NCI-H128 (cell line): Measurements from ENCODE around the gene TMEM184A.
"Not testable (repeated sequence)": the region's sequence is repeated elsewhere in the genome, so short reads cannot be mapped to it uniquely, and the experiment has no call there.

Experiments used
- DNase-seq: peaks from one replicate; lab custom pipeline; 2025; ENCODE audit not compliant: unreplicated experiment; lab: John Stamatoyannopoulos, UW

Gene TMEM184A

DNA sequence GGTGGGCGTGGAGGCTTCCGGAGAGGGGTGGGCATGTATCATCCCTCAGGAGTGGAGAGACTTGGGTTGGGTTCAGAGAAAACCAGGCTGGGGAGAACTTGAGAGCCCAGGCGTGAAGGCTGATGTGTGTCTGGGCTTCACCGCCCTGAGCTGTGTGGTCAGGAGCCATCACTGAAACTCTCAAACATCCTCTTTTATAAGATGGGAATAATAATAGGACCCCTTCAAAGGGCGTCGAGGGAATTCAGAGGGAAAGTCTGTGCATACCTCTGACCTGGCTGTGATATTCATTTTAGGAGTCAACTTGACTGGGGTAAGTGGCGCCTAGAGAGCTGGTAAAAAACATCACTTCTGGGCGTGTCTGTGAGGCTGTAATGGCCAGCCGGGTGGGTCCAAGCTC is 34.9 kb upstream of the TMEM184A start:
- DNase-seq, result no peak

- no peak for DNase-seq
Measured at GRCh38 chr7:1590476-1590875, 34.5 kb upstream of the TMEM184A start.

- no peak for DNase-seq
Measured at GRCh38 chr7:1588978-1589377, 33.0 kb upstream of the TMEM184A start.

GRCh38 chr7:1587738-1588137 is 31.7 kb upstream of the TMEM184A start:
- DNase-seq, result no peak

DNA sequence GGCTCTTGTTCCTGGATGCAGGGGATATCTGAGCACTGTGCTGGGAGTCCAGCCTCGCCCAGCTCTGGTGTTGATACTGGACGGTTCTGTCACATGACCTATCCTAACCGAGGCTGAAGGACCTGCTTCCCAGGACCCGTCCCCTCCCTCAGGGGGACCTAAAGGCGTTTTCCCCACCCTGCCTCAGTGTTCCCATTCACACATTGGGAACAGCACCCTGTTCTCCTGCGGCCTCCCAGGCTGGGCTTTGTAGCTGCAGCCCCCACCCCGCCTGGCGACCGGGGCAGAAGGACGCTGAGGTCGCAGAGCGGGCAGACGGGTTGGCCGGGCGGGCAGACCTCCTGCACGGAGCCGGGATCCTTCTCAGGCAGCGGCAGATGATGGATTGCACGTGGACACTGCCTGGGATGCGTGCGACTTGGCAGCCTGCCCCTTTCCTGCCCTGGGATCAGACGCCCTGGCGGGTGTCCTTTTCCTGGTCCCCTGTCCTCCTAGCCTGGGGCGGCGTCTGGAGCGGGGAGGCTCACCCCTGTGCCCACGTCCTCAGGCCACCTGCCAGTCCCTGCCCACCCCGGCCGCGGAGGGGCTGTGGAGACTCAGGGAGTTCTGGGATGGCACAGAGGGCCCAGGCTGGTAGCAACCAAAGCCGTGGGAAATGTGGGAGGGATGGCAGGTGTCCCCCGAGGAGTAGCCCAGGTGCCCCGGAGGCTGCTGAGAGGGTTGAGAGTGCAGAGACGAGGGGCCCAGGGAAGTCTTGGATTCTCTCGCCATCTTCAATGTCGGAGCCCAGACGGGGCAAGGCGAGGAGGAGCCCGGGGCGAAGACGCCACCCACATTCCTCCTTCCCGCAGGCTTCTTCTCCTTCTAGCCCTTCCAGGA is 31.1 kb upstream of the TMEM184A start:
- no peak for DNase-seq

DNA sequence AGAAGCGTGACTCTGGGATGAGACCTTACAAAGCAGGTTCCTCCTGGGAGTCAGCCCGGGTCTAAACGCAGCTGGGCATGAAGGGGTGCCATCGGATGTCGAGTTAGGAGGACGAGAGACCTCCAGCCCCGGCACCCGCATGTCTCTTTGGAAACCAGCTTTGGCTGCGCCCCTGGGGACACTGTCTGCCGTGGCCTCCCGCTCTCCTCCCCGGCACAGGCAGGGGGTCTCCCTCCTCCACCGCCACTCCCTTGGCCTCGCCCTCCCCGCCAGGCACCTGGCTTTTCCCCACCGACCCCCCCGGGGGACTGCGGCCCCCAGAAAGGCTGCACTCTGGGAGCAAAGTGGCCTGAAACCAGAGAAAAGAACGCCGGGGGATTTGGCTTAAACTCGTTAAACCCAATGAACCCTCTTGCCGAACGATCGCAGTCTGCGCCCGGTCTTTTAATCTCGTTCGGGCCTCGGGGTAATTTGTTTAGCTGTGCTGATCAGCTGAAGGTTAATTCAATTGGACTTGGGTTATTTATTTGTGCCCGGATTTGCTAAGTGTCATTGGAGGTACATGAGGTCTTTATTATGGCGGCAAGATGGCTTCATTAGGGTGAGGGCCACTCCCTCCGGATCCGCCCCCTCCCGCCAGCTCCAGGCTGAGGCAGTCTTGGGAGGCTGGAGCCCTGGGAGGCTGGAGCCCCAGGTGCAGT is 30.3 kb upstream of the TMEM184A start:
- no peak for DNase-seq

GRCh38 chr7:1585142-1585981 is 29.4 kb upstream of the TMEM184A start:
- DNase-seq, result no peak

DNA sequence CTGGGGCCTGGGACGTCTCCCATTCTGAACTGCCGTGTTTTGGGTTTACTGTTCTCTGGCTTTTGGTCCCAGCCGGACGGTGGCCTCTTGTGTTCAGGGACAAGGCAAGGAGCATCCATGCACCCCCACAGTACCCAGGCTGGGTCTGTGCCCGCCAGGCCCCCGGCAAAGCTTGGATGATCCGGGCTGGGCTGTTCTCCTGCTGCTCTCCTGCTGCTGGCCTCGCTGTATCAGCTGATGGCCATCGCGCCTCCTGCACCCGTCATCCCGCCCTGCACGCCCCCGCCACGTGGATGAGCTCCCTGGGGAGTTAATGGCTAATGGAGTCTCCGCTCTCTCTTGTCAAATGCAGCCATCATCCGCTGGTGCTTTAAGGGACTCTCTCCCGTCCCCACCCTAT is 28.7 kb upstream of the TMEM184A start:
- no peak for DNase-seq

DNA sequence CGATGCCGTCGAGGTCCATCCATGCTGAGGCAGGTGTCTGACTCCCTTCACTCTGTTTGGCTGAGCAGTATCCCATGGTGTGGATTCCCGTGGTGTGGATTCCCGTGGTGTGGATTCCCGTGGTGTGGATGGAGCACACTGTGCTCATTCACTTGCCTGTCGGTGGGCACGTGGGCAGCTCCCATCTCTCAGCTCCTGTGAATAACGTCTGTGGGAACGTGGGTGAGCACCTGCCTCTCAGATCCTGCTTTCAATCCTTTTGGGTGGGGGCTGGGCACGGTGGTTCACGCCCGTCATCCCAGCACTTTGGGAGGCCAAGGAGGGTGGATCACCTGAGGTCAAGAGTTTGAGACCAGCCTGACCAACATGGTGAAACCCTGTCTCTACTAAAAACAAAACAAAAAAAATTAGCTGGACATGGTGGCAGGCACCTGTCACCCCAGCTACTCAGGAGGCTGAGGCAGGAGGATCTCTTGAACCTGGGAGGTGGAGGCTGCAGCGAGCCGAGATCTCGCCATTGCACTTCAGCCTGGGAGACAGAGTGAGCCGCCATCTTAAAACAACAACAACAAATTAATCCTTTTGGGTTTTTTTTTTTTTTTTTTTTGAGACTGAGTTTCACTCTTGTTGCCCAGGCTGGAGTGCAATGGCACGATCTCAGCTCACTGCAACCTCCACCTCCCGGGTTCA is 27.4 kb upstream of the TMEM184A start:
- DNase-seq, result not testable (repeated sequence)

DNA sequence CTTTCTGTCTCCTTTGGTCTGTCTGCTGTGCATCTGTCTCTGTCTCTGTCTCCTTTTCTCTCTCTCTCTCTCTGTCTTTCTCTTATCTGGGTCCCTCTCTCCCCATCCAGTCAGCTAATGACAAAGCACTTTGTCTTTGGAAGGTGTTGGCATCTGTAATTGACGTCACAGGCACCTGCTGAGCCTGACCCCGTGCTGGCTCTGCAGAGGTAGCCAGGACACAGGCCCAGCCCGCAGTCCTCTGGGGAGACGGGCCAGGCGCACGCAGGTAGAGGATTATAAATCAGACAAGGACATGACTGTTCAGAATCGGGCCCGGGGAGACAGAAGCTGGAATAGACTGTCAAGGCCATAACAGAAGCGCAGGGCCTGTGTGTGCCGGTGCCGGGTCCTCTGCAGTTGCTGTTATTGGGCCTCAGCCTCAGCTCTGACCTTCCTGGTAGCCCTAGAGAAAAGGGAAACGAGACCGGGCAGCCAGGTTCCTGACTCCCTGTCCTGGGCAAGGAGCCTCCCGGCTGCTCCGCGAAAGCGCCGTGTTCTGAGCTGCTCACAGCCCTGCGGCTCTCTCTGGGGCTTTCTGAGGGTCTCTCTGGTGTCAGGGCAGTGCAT is 24.5 kb upstream of the TMEM184A start:
- no peak for DNase-seq

DNA sequence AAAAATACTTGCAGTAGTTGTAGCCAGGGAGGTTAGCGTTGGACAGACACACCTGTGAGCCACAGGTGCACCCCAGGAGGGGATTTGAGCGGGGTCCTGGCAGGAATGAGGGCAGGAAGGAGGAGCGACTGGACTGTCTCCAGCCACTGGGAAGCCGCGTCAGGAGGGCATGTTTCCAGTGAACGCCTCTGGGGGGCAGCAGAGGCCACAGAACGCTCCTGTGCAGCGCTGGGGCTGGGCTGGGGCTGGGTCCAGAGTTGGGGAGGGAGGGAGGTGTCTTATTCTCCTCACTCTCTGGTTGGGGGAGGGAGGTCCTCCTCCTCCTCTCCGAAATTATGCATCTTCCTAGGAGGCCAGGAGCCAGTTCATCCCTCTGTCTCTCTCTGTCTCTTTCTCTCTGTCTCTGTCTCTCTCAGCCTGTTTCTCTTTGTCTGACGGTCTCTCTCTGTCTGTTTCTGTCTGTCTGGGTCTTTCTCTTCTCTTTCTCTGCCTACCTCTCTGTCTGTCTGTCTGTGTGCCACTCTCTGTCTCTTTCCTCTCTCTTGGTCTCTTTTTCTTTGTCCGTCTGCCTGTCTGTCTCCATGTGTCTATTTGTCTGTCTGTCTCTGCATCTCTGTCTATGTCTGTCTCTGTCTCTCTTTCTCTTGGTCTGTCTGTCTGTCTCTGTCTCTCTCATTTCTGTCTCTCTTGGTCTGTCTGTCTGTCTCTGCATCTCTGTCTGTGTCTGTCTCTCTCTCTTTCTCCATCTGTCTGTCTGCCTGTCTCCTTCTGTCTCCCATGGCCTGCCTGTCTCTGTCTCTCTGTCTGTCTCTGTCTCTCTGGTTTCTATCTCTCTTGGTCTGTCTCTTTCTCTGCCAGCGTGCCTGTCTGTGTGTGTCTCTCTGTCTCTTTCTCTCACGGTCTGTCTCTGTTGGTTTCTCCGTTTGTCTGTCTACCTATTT is 23.7 kb upstream of the TMEM184A start:
- DNase-seq, result no peak

DNA sequence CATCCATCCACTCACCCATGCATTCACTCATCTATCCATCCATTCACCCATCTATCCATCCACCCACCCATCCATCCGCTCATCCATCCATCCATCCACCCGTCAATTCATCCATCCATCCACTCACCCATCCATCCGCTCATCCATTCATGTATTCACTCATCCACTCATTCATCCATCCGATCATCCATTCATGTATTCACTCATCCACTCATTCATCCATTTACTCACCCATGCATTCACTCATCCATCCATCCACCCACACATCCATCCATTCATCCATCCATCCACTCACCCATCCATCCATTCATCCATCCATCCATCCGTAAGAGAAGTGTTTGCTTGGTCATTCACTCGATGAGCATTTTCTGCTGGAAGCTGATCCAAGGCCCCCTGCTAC is 22.5 kb upstream of the TMEM184A start:
- no peak for DNase-seq

GRCh38 chr7:1576521-1577253 is 20.7 kb upstream of the TMEM184A start:
- no peak for DNase-seq

DNA sequence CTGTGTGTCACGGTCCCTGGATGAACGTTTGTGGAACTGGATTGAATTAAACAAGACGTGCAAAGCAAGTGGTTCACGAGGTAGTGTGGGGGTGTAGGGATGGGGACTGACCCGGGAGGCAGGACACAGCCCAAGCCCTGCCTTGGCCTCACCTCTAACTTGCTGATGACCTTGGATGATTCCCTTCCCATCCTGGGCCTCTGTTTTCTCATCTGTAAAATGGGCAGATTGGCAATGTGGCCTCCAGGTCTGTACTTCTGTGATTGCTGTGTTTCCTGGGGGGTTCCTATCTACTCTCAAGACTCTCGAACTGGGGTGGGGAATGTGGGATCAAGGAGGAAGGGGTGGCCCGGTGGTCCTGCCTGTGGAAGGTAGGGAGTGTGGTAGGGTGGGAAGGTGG is 19.8 kb upstream of the TMEM184A start:
- DNase-seq, result no peak

DNA sequence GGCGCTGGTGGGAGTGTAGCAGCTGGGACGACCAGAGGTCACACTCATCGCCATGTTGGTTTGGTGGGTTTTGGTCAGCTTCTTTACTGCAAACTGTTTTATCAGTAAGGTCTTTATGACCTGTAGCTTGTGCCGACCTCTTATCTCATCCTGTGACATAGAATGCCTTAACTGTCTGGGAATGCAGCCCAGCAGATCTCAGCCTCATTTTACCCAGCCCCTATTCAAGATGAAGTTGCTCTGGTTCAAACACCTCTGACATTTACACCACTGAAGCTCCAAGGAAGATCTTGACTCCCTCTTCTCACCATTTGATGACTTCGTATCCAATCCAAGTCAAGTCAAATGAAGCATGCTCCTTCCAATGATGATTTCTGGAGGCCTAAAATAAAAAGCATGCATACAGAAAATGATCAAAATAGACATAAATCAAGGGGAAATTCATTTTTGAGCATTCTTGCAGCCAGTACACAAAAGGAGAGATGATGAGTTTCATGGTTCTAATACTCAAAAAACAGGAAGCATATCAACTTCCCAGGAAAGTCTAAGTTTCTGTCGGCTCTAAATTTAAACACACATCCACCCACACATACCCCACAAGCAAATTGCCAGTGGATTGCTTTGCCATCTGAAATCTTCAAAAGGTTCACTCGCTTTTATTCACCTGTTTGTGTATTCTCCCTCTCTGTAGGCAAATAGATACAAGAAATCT is 16.3 kb upstream of the TMEM184A start:
- DNase-seq, result no peak

- DNase-seq, result peak; percentile 80
Measured at GRCh38 chr7:1569833-1570632, 14.0 kb upstream of the TMEM184A start, which contains the start of gene PSMG3. PSMG3 (minus strand) TSS chr7:1570032; CDS start chr7:1569339, 693 bp downstream.

DNA sequence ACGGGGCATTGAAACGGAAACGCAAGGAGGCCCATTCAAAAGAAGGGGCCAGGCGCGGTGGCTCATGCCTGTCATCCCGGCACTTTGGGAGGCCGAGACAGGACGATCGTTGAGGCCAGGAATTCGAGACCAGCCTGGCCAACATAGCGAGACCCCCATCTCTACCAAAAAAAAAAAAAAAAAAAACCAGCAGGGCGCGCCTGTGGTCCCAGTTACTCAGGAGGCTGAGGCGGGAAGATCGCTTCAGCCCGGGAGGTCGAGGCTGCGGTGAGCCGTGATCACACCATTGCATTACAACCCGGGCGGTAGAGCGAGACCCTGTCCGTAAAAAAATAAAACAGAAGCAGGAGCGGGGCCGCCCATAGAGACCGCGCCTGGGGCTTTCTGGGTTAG is 13.4 kb upstream of the TMEM184A start:
- no peak for DNase-seq
